IPS-11a (cell line): Measurements from ENCODE around the gene HMGB2.
A peak's percentile ranks its signal among the peaks of the same experiment; 100 is the strongest.

ENCODE experiments used
- H3K4me3 ChIP-seq: one replicate; pipeline ENCODE4 v1.5.1; 2013; ENCODE audit warnings: low read depth, low read length, control low read depth

Gene HMGB2

GRCh38 chr4:173334085-173334890 lies at the start of gene HMGB2:
Gene HMGB2, minus strand, starts transcription at chr4:173334358. Its CDS starts 709 bp downstream, at chr4:173333649.
- H3K4me3 ChIP-seq: peak within 1 kb of the TSS; percentile 97

GRCh38 chr4:173382349-173382748 lies 48.2 kb upstream of the HMGB2 start:
- no peak overlapping the region for H3K4me3 ChIP-seq

- H3K4me3 ChIP-seq: no peak overlapping the region
These were observed 47.5 kb upstream of the HMGB2 start for GRCh38 chr4:173381610-173382009.

GRCh38 chr4:173380987-173381386 lies 46.8 kb upstream of the HMGB2 start:
- H3K4me3 ChIP-seq: no peak overlapping the region

- no peak overlapping the region for H3K4me3 ChIP-seq
These were observed 45.8 kb upstream of the HMGB2 start for GRCh38 chr4:173379929-173380328.

- H3K4me3 ChIP-seq: no peak overlapping the region
These were observed 40.4 kb upstream of the HMGB2 start for GRCh38 chr4:173374588-173374987.

GRCh38 chr4:173371292-173372192 lies 37.4 kb upstream of the HMGB2 start:
- peak overlapping the region; percentile 86 for H3K4me3 ChIP-seq

- peak within 1 kb of the TSS; percentile 86 for H3K4me3 ChIP-seq
These were observed 36.5 kb upstream of the HMGB2 start, which contains the start of gene SAP30 for GRCh38 chr4:173370477-173371291. Gene SAP30, plus strand, starts transcription at chr4:173370954. Its CDS starts 229 bp downstream, at chr4:173371183.

GRCh38 chr4:173370130-173370476 lies 35.9 kb upstream of the HMGB2 start:
- H3K4me3 ChIP-seq: peak overlapping the region; percentile 86

- no peak overlapping the region for H3K4me3 ChIP-seq
These were observed 33.8 kb upstream of the HMGB2 start for GRCh38 chr4:173367946-173368345.

GRCh38 chr4:173367285-173367684 lies 33.1 kb upstream of the HMGB2 start:
- H3K4me3 ChIP-seq: no peak overlapping the region

GRCh38 chr4:173365359-173365996 lies 31.3 kb upstream of the HMGB2 start:
- no peak overlapping the region for H3K4me3 ChIP-seq

GRCh38 chr4:173362666-173363065 lies 28.5 kb upstream of the HMGB2 start:
- no peak overlapping the region for H3K4me3 ChIP-seq

GRCh38 chr4:173360587-173361221 lies 26.5 kb upstream of the HMGB2 start:
- H3K4me3 ChIP-seq: no peak overlapping the region

- no peak overlapping the region for H3K4me3 ChIP-seq
These were observed 23.8 kb upstream of the HMGB2 start for GRCh38 chr4:173357939-173358338.

- H3K4me3 ChIP-seq: no peak overlapping the region
These were observed 13.3 kb upstream of the HMGB2 start for GRCh38 chr4:173347467-173347866.

- no peak overlapping the region for H3K4me3 ChIP-seq
These were observed 11.9 kb upstream of the HMGB2 start for GRCh38 chr4:173346074-173346473.

- no peak overlapping the region for H3K4me3 ChIP-seq
These were observed 11.5 kb upstream of the HMGB2 start for GRCh38 chr4:173345648-173346047.

- no peak overlapping the region for H3K4me3 ChIP-seq
These were observed 9.8 kb upstream of the HMGB2 start for GRCh38 chr4:173343832-173344397.

GRCh38 chr4:173337463-173337862 lies 3.3 kb upstream of the HMGB2 start:
- H3K4me3 ChIP-seq: no peak overlapping the region
